ENCODE results near the gene CFAP107.

CFAP107 gene

DNA sequence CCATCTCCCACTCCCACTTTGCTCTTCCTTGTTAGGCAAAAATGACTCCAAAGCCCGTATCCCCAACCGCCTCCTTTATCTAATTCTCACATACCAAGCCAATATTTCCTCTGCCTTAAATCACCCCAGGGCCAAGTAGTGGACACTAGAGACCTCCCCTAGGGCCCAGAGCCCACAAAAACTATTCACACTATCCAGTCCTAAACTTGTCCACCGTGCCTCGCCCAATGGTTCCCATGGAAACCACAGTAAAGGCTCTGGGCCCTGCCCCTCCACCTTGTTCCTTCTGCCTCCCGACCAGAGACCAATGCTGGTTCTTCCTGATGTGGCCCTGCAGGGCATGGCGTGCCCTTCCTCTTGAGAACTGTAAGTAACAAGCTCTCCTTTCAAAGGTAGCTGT, 11.8 kb downstream of the CFAP107 start:
- Histone ChIP-seq H2AK5ac (ENCODE audit: low read length, severe bottlenecking) (no peak overlapping the region), H3K4me2 (ENCODE audit: low read length, poor library complexity, severe bottlenecking) (no peak overlapping the region), H3K36me3 (ENCODE audit: control insufficient read depth in 1 of 2, insufficient read depth in 2 of 2, low read depth in 1 of 2, low read length in 2 of 2) (no peaks in the 10 kb centered on the region), H3K4me1 (ENCODE audit: control insufficient read depth, insufficient read depth, low read depth, low read length) (no peaks in the 10 kb centered on the region), H2BK15ac (ENCODE audit: low read depth, poor library complexity, severe bottlenecking) (no peak overlapping the region), H3K9me3 (ENCODE audit: control insufficient read depth, low read length) (no peaks in the 10 kb centered on the region), H2BK120ac (ENCODE audit: low read depth, low read length) (no peak overlapping the region), H3K23ac (ENCODE audit: low read length in 2 of 2) (no peak overlapping the region), H3K14ac (ENCODE audit: low read length in 2 of 2) (no peak overlapping the region), H2AFZ (ENCODE audit: low read depth, low read length) (no peak overlapping the region), H2BK5ac (ENCODE audit: low read depth, low read length, poor library complexity, severe bottlenecking) (no peak overlapping the region), H4K91ac (ENCODE audit: low read length) (no peak overlapping the region), H3K9ac (ENCODE audit: low read length) (no peak overlapping the region), H3K4me3 (ENCODE audit: insufficient read depth in 1 of 2, low read depth in 1 of 2, low read length in 2 of 2) (no peak overlapping the region), H3K79me1 (replicated peaks; ENCODE audit: low read length, poor library complexity, severe bottlenecking) (no peaks in the 10 kb centered on the region), H3K18ac (ENCODE audit: low read depth in 1 of 2, low read length in 2 of 2) (no peak overlapping the region), H3K27ac (ENCODE audit: low read length, poor library complexity, severe bottlenecking) (no peak overlapping the region), H3K4ac (ENCODE audit: low read depth in 1 of 2, low read length in 2 of 2) (no peak overlapping the region), H2BK12ac (ENCODE audit: low read length in 2 of 2) (no peak overlapping the region), H3K27me3 (ENCODE audit: control insufficient read depth in 1 of 2, insufficient read depth in 1 of 2, low read length in 2 of 2) (peaks cover 0 to 20% of the 10 kb centered on the region in 2 experiments), H4K8ac (ENCODE audit: low read length) (no peak overlapping the region)
- no peak for DNase-seq
- WGBS = 69% methylated on average over 6 of the region's 6 CpGs

- H3K9me3 ChIP-seq (ENCODE audit: control insufficient read depth, low read length) = no peaks in the 10 kb centered on the region
- no peak overlapping the region for H3K18ac ChIP-seq (ENCODE audit: low read depth in 1 of 2, low read length in 2 of 2)
- no peak overlapping the region for H3K4me2 ChIP-seq (ENCODE audit: low read length, poor library complexity, severe bottlenecking)
- no peak overlapping the region for H3K4ac ChIP-seq (ENCODE audit: low read depth in 1 of 2, low read length in 2 of 2)
- H3K9ac ChIP-seq (ENCODE audit: low read length) = no peak overlapping the region
- H3K36me3 ChIP-seq (ENCODE audit: control insufficient read depth in 1 of 2, insufficient read depth in 2 of 2, low read depth in 1 of 2, low read length in 2 of 2) = no peaks in the 10 kb centered on the region
- H3K23ac ChIP-seq (ENCODE audit: low read length in 2 of 2) = no peak overlapping the region
- H2BK5ac ChIP-seq (ENCODE audit: low read depth, low read length, poor library complexity, severe bottlenecking) = no peak overlapping the region
- H2AK5ac ChIP-seq (ENCODE audit: low read length, severe bottlenecking) = no peak overlapping the region
- no peak overlapping the region for H4K8ac ChIP-seq (ENCODE audit: low read length)
- no peak overlapping the region for H2AFZ ChIP-seq (ENCODE audit: low read depth, low read length)
- no peak overlapping the region for H3K14ac ChIP-seq (ENCODE audit: low read length in 2 of 2)
- H4K91ac ChIP-seq (ENCODE audit: low read length) = no peak overlapping the region
- no peak overlapping the region for H2BK120ac ChIP-seq (ENCODE audit: low read depth, low read length)
- H2BK15ac ChIP-seq (ENCODE audit: low read depth, poor library complexity, severe bottlenecking) = no peak overlapping the region
- 61% methylated on average over 7 of the region's 7 CpGs for WGBS
- no peak overlapping the region for H2BK12ac ChIP-seq (ENCODE audit: low read length in 2 of 2)
- DNase-seq = no peak
- no peak overlapping the region for H3K27ac ChIP-seq (ENCODE audit: low read length, poor library complexity, severe bottlenecking)
- H3K4me1 ChIP-seq (ENCODE audit: control insufficient read depth, insufficient read depth, low read depth, low read length) = no peaks in the 10 kb centered on the region
- no peak overlapping the region for H3K4me3 ChIP-seq (ENCODE audit: insufficient read depth in 1 of 2, low read depth in 1 of 2, low read length in 2 of 2)
- no peaks in the 10 kb centered on the region for H3K79me1 ChIP-seq (replicated peaks; ENCODE audit: low read length, poor library complexity, severe bottlenecking)
- peaks cover 0 to 28% of the 10 kb centered on the region in 2 experiments for H3K27me3 ChIP-seq (ENCODE audit: control insufficient read depth in 1 of 2, insufficient read depth in 1 of 2, low read length in 2 of 2)
These were observed 14.3 kb downstream of the CFAP107 start for GRCh38 chr1:12760256-12760795.

GRCh38 chr1:12761781-12762180, 15.8 kb downstream of the CFAP107 start:
- no peak overlapping the region for H4K91ac ChIP-seq (ENCODE audit: low read length)
- H2BK5ac ChIP-seq (ENCODE audit: low read depth, low read length, poor library complexity, severe bottlenecking) = no peak overlapping the region
- H3K4me3 ChIP-seq (ENCODE audit: insufficient read depth in 1 of 2, low read depth in 1 of 2, low read length in 2 of 2) = no peak overlapping the region
- WGBS = 88% methylated on average over 5 of the region's 5 CpGs
- no peaks in the 10 kb centered on the region for H3K9me3 ChIP-seq (ENCODE audit: control insufficient read depth, low read length)
- no peak overlapping the region for H2AFZ ChIP-seq (ENCODE audit: low read depth, low read length)
- H3K4me2 ChIP-seq (ENCODE audit: low read length, poor library complexity, severe bottlenecking) = no peak overlapping the region
- H2AK5ac ChIP-seq (ENCODE audit: low read length, severe bottlenecking) = no peak overlapping the region
- H3K27ac ChIP-seq (ENCODE audit: low read length, poor library complexity, severe bottlenecking) = no peak overlapping the region
- DNase-seq = no peak
- peaks cover 0 to 29% of the 10 kb centered on the region in 2 experiments for H3K27me3 ChIP-seq (ENCODE audit: control insufficient read depth in 1 of 2, insufficient read depth in 1 of 2, low read length in 2 of 2)
- no peak overlapping the region for H3K9ac ChIP-seq (ENCODE audit: low read length)
- no peak overlapping the region for H4K8ac ChIP-seq (ENCODE audit: low read length)
- no peak overlapping the region for H2BK15ac ChIP-seq (ENCODE audit: low read depth, poor library complexity, severe bottlenecking)
- no peak overlapping the region for H3K23ac ChIP-seq (ENCODE audit: low read length in 2 of 2)
- no peak overlapping the region for H2BK120ac ChIP-seq (ENCODE audit: low read depth, low read length)
- no peak overlapping the region for H3K4ac ChIP-seq (ENCODE audit: low read depth in 1 of 2, low read length in 2 of 2)
- H3K79me1 ChIP-seq (replicated peaks; ENCODE audit: low read length, poor library complexity, severe bottlenecking) = no peaks in the 10 kb centered on the region
- H3K14ac ChIP-seq (ENCODE audit: low read length in 2 of 2) = no peak overlapping the region
- H3K36me3 ChIP-seq (ENCODE audit: control insufficient read depth in 1 of 2, insufficient read depth in 2 of 2, low read depth in 1 of 2, low read length in 2 of 2) = no peaks in the 10 kb centered on the region
- no peaks in the 10 kb centered on the region for H3K4me1 ChIP-seq (ENCODE audit: control insufficient read depth, insufficient read depth, low read depth, low read length)
- no peak overlapping the region for H3K18ac ChIP-seq (ENCODE audit: low read depth in 1 of 2, low read length in 2 of 2)
- no peak overlapping the region for H2BK12ac ChIP-seq (ENCODE audit: low read length in 2 of 2)

DNA sequence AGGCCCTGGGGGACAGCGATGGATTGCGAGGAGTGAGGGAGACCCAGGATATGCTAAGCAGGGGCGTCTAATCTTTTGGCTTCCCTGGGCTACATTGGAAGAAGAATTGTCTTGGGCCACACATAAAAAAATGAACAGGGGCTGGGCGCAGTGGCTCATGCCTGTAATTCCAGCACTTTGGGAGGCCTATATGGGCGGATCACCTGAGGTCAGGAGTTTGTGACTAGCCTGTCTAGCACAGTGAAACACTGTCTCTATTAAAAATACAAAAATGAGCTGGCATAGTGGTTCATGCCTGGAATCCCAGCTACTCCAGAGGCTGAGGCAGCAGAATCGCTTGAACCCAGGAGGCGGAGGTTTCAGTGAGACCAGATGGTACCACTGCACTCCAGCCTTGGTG, 16.8 kb downstream of the CFAP107 start:
- no peak overlapping the region for H2BK5ac ChIP-seq (ENCODE audit: low read depth, low read length, poor library complexity, severe bottlenecking)
- no peak overlapping the region for H3K4ac ChIP-seq (ENCODE audit: low read depth in 1 of 2, low read length in 2 of 2)
- H3K79me1 ChIP-seq (replicated peaks; ENCODE audit: low read length, poor library complexity, severe bottlenecking) = no peaks in the 10 kb centered on the region
- H3K36me3 ChIP-seq (ENCODE audit: control insufficient read depth in 1 of 2, insufficient read depth in 2 of 2, low read depth in 1 of 2, low read length in 2 of 2) = no peaks in the 10 kb centered on the region
- no peak for DNase-seq
- H3K14ac ChIP-seq (ENCODE audit: low read length in 2 of 2) = no peak overlapping the region
- no peak overlapping the region for H3K23ac ChIP-seq (ENCODE audit: low read length in 2 of 2)
- no peak overlapping the region for H2BK12ac ChIP-seq (ENCODE audit: low read length in 2 of 2)
- H3K9me3 ChIP-seq (ENCODE audit: control insufficient read depth, low read length) = no peaks in the 10 kb centered on the region
- H2BK120ac ChIP-seq (ENCODE audit: low read depth, low read length) = no peak overlapping the region
- H3K9ac ChIP-seq (ENCODE audit: low read length) = no peak overlapping the region
- WGBS = 79% methylated on average over 7 of the region's 7 CpGs
- H3K18ac ChIP-seq (ENCODE audit: low read depth in 1 of 2, low read length in 2 of 2) = no peak overlapping the region
- no peak overlapping the region for H4K91ac ChIP-seq (ENCODE audit: low read length)
- H4K8ac ChIP-seq (ENCODE audit: low read length) = no peak overlapping the region
- no peak overlapping the region for H3K27ac ChIP-seq (ENCODE audit: low read length, poor library complexity, severe bottlenecking)
- H2AFZ ChIP-seq (ENCODE audit: low read depth, low read length) = no peak overlapping the region
- no peak overlapping the region for H2AK5ac ChIP-seq (ENCODE audit: low read length, severe bottlenecking)
- no peak overlapping the region for H3K4me2 ChIP-seq (ENCODE audit: low read length, poor library complexity, severe bottlenecking)
- H3K4me1 ChIP-seq (ENCODE audit: control insufficient read depth, insufficient read depth, low read depth, low read length) = no peaks in the 10 kb centered on the region
- no peak overlapping the region for H3K4me3 ChIP-seq (ENCODE audit: insufficient read depth in 1 of 2, low read depth in 1 of 2, low read length in 2 of 2)
- H2BK15ac ChIP-seq (ENCODE audit: low read depth, poor library complexity, severe bottlenecking) = no peak overlapping the region
- H3K27me3 ChIP-seq (ENCODE audit: control insufficient read depth in 1 of 2, insufficient read depth in 1 of 2, low read length in 2 of 2) = peaks cover 0 to 29% of the 10 kb centered on the region in 2 experiments
